Immature natural killer cell (primary cell): Measurements from ENCODE around the gene DSCAML1. TPM values are rescaled to one million over a fixed set of nuclear protein-coding genes. Genes with fewer than 3 reads are reported as not detected.

Experiments used
- DNase-seq, 3 donors: peaks; one replicate each; pipeline ENCODE4 v3.0.0; 2022; ENCODE audit warnings: mixed read lengths in 1 of 3
- H3K27ac Mint-ChIP-seq, 6 donors: one replicate each; pipeline ENCODE4 v1.8.0; 2020; ENCODE audit warnings: mixed read lengths in 6 of 6, mild to moderate bottlenecking in 5 of 6, inconsistent platforms in 4 of 6, moderate library complexity in 3 of 6
- H3K27me3 Mint-ChIP-seq, 3 donors: one replicate each; pipeline ENCODE4 v1.8.0; 2020 to 2021; ENCODE audit warnings: low read depth in 3 of 3, mild to moderate bottlenecking in 3 of 3, mixed read lengths in 3 of 3, moderate library complexity in 3 of 3, inconsistent platforms in 1 of 3
- H3K36me3 Mint-ChIP-seq, 3 donors: one replicate each; pipeline ENCODE4 v1.8.0; 2020; ENCODE audit warnings: mixed read lengths in 3 of 3, inconsistent platforms in 2 of 3, mild to moderate bottlenecking in 2 of 3
- H3K4me1 Mint-ChIP-seq, 2 donors: one replicate each; pipeline ENCODE4 v1.8.0; 2020; ENCODE audit warnings: inconsistent platforms in 2 of 2, mild to moderate bottlenecking in 2 of 2, mixed read lengths in 2 of 2, moderate library complexity in 1 of 2
- H3K4me3 Mint-ChIP-seq, 5 donors: one replicate each; pipeline ENCODE4 v1.8.0; 2020; ENCODE audit warnings: mild to moderate bottlenecking in 5 of 5, mixed read lengths in 5 of 5, inconsistent platforms in 3 of 5, moderate library complexity in 3 of 5
- H3K9me3 Mint-ChIP-seq, 6 donors: one replicate each; pipeline ENCODE4 v1.8.0; 2020; ENCODE audit warnings: mild to moderate bottlenecking in 6 of 6, mixed read lengths in 6 of 6, inconsistent platforms in 4 of 6, moderate library complexity in 3 of 6
- polyA plus RNA-seq, 3 donors: library from polyadenylated mRNA; unstranded; fragments of 300-500 nt; fragmentation: Illumina TruSeq; gene quantifications; one replicate each; pipeline ENCODE4 v1.2.3, GENCODE V29; 2021

The DSCAML1 gene
- polyA plus RNA-seq, 3 donors from 2014 or later, result not detected

- no peaks in the 10 kb centered on the region for H3K9me3 Mint-ChIP-seq
- H3K27ac Mint-ChIP-seq, result no peak overlapping the region
- H3K4me3 Mint-ChIP-seq, result no peak overlapping the region
- no peak for DNase-seq
- H3K27me3 Mint-ChIP-seq, result peaks cover 2 to 14% (median 7%) of the 10 kb centered on the region in 3 donors
- H3K4me1 Mint-ChIP-seq, result peaks cover 6 to 7% of the 10 kb centered on the region in 2 donors
- H3K36me3 Mint-ChIP-seq, result no peaks in the 10 kb centered on the region
These were observed 96.5 kb downstream of the DSCAML1 start for GRCh38 chr11:117700551-117700950.

GRCh38 chr11:117697319-117697718 lies 99.7 kb downstream of the DSCAML1 start:
- Mint-ChIP-seq H3K4me1 (peaks cover 5 to 6% of the 10 kb centered on the region in 2 donors), H3K27ac (no peak overlapping the region), H3K27me3 (peaks cover 2 to 7% (median 5%) of the 10 kb centered on the region in 3 donors)

GRCh38 chr11:117696540-117696939 lies 100.5 kb downstream of the DSCAML1 start:
- H3K4me1 Mint-ChIP-seq, result no peaks in the 10 kb centered on the region

More at GRCh38 chr11:117697319-117697718, 99.7 kb downstream of the DSCAML1 start:
- no peak overlapping the region for H3K4me3 Mint-ChIP-seq
- DNase-seq, result no peak
- H3K36me3 Mint-ChIP-seq, result no peaks in the 10 kb centered on the region
- no peaks in the 10 kb centered on the region for H3K9me3 Mint-ChIP-seq

GRCh38 chr11:117693344-117693743 lies 103.7 kb downstream of the DSCAML1 start:
- Mint-ChIP-seq H3K27ac (no peak overlapping the region), H3K9me3 (no peaks in the 10 kb centered on the region), H3K36me3 (no peaks in the 10 kb centered on the region), H3K4me3 (no peak overlapping the region), H3K4me1 (no peaks in the 10 kb centered on the region), H3K27me3 (peaks cover 0 to 3% (median 0%) of the 10 kb centered on the region in 3 donors)
- no peak for DNase-seq

More at GRCh38 chr11:117696540-117696939, 100.5 kb downstream of the DSCAML1 start:
- Mint-ChIP-seq H3K4me3 (no peak overlapping the region), H3K9me3 (no peaks in the 10 kb centered on the region), H3K27ac (no peak overlapping the region), H3K36me3 (no peaks in the 10 kb centered on the region), H3K27me3 (peaks cover 2 to 6% (median 4%) of the 10 kb centered on the region in 3 donors)
- no peak for DNase-seq

GRCh38 chr11:117691516-117691915 lies 105.5 kb downstream of the DSCAML1 start:
- Mint-ChIP-seq H3K4me3 (no peak overlapping the region), H3K9me3 (no peaks in the 10 kb centered on the region), H3K27ac (no peak overlapping the region), H3K36me3 (no peaks in the 10 kb centered on the region), H3K27me3 (peaks cover 0 to 3% (median 2%) of the 10 kb centered on the region in 3 donors), H3K4me1 (no peaks in the 10 kb centered on the region)
- DNase-seq, result no peak

GRCh38 chr11:117691218-117691514 lies 105.8 kb downstream of the DSCAML1 start:
- Mint-ChIP-seq H3K4me1 (no peaks in the 10 kb centered on the region), H3K27me3 (peaks cover 0 to 3% (median 2%) of the 10 kb centered on the region in 3 donors), H3K27ac (no peak overlapping the region), H3K36me3 (no peaks in the 10 kb centered on the region), H3K4me3 (no peak overlapping the region), H3K9me3 (no peaks in the 10 kb centered on the region)
- DNase-seq, result no peak

- Mint-ChIP-seq H3K4me3 (no peak overlapping the region), H3K4me1 (no peaks in the 10 kb centered on the region), H3K27me3 (peaks cover 0 to 3% (median 2%) of the 10 kb centered on the region in 3 donors), H3K27ac (no peak overlapping the region), H3K9me3 (no peaks in the 10 kb centered on the region), H3K36me3 (no peaks in the 10 kb centered on the region)
- no peak for DNase-seq
These were observed 106.4 kb downstream of the DSCAML1 start for GRCh38 chr11:117690484-117691217.

- no peak overlapping the region for H3K4me3 Mint-ChIP-seq
- peaks cover 0 to 8% (median 1%) of the 10 kb centered on the region in 3 donors for H3K27me3 Mint-ChIP-seq
- H3K27ac Mint-ChIP-seq, result no peak overlapping the region
- H3K9me3 Mint-ChIP-seq, result no peaks in the 10 kb centered on the region
- no peaks in the 10 kb centered on the region for H3K36me3 Mint-ChIP-seq
- H3K4me1 Mint-ChIP-seq, result no peaks in the 10 kb centered on the region
- no peak for DNase-seq
These were observed 108.7 kb downstream of the DSCAML1 start for GRCh38 chr11:117688255-117688797.

GRCh38 chr11:117687776-117688175 lies 109.2 kb downstream of the DSCAML1 start:
- Mint-ChIP-seq H3K4me3 (no peak overlapping the region), H3K9me3 (no peaks in the 10 kb centered on the region), H3K36me3 (no peaks in the 10 kb centered on the region), H3K27ac (no peak overlapping the region), H3K27me3 (peaks cover 0 to 8% (median 1%) of the 10 kb centered on the region in 3 donors), H3K4me1 (no peaks in the 10 kb centered on the region)
- no peak for DNase-seq

- Mint-ChIP-seq H3K4me1 (no peaks in the 10 kb centered on the region), H3K36me3 (no peaks in the 10 kb centered on the region), H3K27me3 (peaks cover 0 to 8% (median 5%) of the 10 kb centered on the region in 3 donors), H3K27ac (no peak overlapping the region), H3K4me3 (no peak overlapping the region), H3K9me3 (no peaks in the 10 kb centered on the region)
- DNase-seq, result no peak
These were observed 110.3 kb downstream of the DSCAML1 start for GRCh38 chr11:117686711-117687110.

- H3K36me3 Mint-ChIP-seq, result no peaks in the 10 kb centered on the region
- no peaks in the 10 kb centered on the region for H3K4me1 Mint-ChIP-seq
- no peaks in the 10 kb centered on the region for H3K9me3 Mint-ChIP-seq
- DNase-seq, result no peak
- no peak overlapping the region for H3K4me3 Mint-ChIP-seq
- H3K27me3 Mint-ChIP-seq, result peaks cover 0 to 8% (median 6%) of the 10 kb centered on the region in 3 donors
- no peak overlapping the region for H3K27ac Mint-ChIP-seq
These were observed 111.5 kb downstream of the DSCAML1 start for GRCh38 chr11:117685566-117685965.

- Mint-ChIP-seq H3K4me3 (no peak overlapping the region), H3K36me3 (no peaks in the 10 kb centered on the region), H3K4me1 (no peaks in the 10 kb centered on the region), H3K27me3 (peaks cover 0 to 10% (median 6%) of the 10 kb centered on the region in 3 donors), H3K27ac (no peak overlapping the region), H3K9me3 (no peaks in the 10 kb centered on the region)
- DNase-seq, result no peak
These were observed 112.3 kb downstream of the DSCAML1 start for GRCh38 chr11:117684731-117685130.

- no peaks in the 10 kb centered on the region for H3K9me3 Mint-ChIP-seq
- no peak overlapping the region for H3K27ac Mint-ChIP-seq
These were observed 112.9 kb downstream of the DSCAML1 start for GRCh38 chr11:117684111-117684510.

GRCh38 chr11:117681438-117681837 lies 115.6 kb downstream of the DSCAML1 start:
- DNase-seq, result no peak
- H3K9me3 Mint-ChIP-seq, result no peaks in the 10 kb centered on the region
- H3K4me3 Mint-ChIP-seq, result no peak overlapping the region
- no peaks in the 10 kb centered on the region for H3K36me3 Mint-ChIP-seq
- H3K4me1 Mint-ChIP-seq, result no peaks in the 10 kb centered on the region
- H3K27me3 Mint-ChIP-seq, result peaks cover 2 to 15% (median 8%) of the 10 kb centered on the region in 3 donors
- H3K27ac Mint-ChIP-seq, result no peak overlapping the region

More at GRCh38 chr11:117684111-117684510, 112.9 kb downstream of the DSCAML1 start:
- H3K27me3 Mint-ChIP-seq, result peaks cover 0 to 11% (median 5%) of the 10 kb centered on the region in 3 donors
- H3K36me3 Mint-ChIP-seq, result no peaks in the 10 kb centered on the region
- H3K4me1 Mint-ChIP-seq, result no peaks in the 10 kb centered on the region
- H3K4me3 Mint-ChIP-seq, result no peak overlapping the region
- no peak for DNase-seq
